GM21360 (cell line): Measurements from ENCODE around the gene NATD1.

Source experiments
- ATAC-seq: cut with Tn5 transposase; IDR thresholded peaks from one replicate; pipeline ENCODE4 v1.9.1; 2021; ENCODE audit warnings: mild to moderate bottlenecking, moderate library complexity; ENCODE audit not compliant: unreplicated experiment

The NATD1 gene, protein sequence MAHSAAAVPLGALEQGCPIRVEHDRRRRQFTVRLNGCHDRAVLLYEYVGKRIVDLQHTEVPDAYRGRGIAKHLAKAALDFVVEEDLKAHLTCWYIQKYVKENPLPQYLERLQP

DNA sequence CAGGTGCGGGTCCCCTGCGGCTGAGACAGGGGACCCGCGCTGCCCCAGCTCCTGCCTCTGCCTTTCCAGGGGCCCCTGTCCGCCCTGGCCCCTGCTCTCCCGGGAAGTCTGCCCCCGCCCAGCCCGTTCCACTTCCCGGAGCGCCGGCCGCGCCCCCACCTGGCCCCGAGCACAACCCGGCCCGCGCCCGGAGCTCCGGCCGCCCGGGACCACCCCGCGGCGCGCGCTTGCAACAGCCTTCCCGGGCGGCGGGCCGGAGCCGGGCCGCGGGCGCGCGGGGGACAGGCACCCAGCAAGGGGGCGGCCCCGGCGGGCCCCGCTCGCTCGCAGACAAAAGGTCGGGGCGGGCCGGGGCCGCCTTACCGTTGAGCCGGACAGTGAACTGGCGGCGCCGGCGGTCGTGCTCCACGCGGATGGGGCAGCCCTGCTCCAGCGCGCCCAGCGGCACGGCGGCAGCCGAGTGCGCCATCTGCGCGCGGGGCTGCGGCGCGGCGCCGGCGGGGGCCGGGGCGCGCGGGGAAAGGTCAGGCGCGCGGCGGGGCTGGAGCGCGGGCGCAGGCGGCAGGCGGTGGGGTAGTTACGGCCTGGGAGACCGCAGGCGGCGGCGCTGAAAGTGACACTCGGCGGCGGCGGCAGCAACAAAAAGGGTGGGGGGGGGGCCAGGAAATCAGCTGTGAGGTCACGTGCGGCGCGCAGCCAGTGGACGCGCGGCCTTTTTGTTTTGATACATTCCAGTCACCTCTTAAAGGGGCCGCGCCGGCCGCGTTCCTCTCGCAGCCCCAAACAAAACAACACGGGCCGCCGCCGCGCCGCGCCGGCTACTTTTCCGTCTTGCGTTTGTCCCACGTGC, at the start of gene NATD1:
Gene NATD1 (minus strand): TSS at position 615 of the 850 bp plus-strand sequence. CDS start 146 bp downstream, at position 469.
- peak; percentile 50 for ATAC-seq

DNA sequence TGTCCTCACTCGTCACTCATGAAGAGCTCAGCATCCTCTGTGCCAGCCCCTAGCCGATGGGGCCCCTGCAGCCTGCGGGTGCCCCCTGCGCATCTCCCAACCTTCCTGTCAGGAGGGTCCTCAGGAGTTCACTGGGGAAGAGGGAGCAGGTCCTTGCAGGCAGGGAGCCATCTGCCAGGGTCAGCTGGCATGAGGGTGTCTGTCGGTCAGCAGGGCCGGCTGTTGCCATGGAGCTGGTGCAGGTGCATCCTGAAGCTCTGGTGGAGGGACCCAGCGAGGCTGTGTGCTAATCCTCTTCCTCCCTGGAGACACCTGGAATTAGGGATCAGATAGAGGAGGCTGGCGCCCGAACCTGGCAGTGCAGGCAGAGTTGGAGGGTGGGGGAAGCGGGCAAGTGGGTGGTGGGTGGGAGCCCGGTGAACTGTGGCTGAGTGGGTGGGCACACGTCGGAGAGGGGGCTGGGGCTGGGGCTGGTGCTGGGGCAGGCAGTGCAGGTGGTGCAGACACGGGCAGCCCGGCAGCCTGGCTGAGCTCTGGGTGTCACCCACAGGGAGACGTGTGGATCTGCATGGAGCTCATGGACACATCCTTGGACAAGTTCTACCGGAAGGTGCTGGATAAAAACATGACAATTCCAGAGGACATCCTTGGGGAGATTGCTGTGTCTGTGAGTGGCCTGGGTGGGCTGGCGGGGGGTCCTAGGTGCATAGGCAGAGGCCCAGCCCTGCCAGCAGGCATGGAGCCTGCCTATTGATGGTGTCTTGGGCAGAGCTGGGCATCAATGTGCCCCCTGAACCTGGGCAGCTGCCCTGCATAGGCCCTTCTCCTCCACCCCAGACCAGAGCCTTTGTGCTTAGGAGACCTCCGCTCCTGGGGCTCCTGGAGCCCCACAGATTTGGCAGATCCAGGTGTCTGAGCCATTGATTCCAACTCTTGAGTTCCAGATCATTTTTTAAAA, 48.7 kb upstream of the NATD1 start:
- ATAC-seq: no peak

DNA sequence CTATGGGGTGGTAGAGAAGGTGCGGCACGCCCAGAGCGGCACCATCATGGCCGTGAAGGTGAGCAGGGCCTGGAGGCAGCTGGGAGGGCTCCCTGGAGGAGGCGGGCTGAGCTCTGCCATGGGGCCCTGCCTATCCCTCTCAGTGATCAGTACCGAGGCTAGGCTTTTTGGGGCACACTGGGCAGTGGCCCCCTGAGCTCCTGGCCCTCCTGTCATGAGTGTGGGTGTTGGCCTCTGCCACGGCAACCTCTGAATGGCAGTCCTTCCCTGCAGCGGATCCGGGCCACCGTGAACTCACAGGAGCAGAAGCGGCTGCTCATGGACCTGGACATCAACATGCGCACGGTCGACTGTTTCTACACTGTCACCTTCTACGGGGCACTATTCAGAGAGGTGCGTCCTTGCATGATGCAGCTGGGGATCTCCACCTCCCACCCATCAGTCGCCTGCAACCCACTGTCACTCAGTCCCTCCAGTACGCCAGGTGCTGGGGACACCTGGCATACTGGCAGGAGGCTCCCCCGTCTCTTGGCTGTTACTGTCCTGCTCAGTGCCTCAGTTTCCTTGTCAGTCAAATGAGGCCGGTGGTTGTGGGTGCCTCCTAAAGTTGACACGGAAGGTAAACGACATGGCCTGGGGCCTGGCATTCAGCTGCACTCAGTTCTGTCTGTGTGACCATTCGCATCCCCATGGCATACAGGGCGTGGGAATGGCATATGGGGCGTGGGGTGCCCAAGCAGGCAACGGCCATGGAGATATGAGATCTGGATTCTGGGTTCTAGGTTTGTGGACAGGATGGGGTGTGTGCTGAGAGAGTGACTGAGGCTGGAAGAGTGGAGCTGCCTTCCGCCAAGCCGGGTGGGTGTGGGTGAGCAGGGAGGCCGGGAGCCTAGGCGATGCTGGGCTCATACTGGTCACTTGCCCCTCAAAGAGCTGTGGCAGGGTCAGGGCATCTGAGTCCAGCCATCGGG, 47.7 kb upstream of the NATD1 start:
- no peak for ATAC-seq

DNA sequence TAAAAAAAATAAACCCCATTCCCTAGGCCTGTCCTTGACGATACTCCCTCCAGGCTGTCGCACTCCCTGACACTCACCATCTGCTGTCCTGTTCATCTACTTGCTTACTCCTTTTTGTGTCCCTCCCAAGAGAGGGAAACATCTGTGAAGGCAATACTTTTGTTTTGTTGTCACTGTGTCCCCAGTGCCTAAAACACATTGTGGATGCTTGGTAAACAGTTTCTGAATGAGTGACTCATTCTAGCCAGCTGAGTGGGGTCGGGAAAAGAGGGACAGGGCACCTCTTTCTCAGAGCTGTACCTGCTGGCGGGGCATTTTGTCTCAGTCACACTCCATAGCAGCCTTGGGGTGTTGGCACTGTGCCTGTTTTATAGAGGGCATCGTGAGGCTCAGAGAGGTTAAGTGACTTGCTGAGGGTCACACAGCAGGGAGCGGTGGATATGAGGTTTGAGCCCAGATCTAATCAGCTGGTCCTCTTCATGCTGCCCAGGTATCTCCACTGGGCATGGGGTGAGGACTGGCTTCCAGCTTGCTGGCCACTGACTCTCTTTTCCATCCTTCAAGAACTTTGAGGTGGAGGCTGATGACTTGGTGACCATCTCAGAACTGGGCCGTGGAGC, 46.9 kb upstream of the NATD1 start:
- ATAC-seq: no peak

DNA sequence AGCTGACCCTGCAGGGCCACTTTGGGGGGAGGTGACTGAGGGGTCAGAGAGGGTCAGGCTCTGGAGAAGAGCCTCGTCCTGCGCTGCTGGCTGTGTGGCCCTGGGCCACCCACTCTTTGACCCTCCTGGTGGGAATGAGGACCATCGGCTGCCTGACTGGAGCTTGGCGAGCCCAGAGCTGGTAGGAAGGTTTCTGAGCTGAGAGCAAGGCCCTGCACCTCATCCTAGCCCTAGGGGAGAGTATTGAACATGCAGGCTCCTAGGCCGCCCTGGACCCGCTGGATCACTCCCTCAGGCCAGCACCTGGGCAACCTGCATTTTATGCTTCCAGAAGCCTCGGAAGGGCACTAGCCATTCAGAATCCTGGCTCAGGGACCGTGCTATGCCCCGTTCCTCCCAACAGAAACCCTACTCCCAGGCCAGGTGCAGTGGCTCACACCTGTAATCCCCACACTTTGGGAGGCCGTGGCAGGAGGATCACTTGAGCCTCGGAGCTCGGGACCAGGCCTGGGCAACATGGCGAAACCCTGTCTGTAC, 45.8 kb upstream of the NATD1 start:
- ATAC-seq: no peak

DNA sequence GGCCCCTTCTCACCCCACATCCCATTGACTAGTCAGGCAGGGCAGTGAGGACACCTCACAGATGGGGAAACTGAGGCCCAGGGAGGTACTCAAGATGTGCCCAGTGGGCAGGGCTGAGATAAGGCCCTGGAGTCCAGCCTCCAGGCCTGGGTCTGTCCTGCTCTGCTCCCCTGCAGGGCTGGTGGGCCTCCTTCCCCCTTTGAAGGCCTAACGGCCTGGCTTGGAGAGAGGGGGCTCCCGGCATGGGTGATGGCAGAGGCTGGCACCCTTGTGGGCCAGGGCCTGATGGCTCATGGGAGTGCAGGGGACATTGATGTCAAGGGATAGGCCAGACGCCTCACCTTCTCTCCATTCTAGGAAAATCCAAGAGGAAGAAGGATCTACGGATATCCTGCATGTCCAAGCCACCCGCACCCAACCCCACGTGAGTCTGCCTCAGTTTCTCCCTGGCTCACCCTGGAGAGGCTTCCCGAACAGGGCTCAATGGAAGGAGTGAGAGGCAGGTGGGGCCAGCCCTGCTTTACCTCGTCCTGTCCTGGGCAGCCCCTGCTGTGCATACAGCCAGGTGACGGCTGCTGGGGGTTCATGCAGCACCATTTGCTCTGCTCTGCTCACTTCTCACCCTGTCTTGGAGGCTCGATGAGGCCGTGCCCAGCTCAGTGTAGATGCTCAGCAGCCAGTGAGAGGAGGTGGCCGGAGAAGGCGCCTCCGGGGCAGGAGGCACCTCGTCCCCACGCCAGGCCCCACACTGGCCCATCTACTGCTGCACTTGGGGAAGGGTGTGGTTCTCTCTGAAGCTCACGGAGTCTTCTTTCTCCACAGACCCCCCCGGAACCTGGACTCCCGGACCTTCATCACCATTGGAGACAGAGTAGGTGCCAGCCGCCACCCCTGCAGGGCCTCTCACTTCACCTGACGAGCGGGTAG, 45.1 kb upstream of the NATD1 start:
- no peak for ATAC-seq

DNA sequence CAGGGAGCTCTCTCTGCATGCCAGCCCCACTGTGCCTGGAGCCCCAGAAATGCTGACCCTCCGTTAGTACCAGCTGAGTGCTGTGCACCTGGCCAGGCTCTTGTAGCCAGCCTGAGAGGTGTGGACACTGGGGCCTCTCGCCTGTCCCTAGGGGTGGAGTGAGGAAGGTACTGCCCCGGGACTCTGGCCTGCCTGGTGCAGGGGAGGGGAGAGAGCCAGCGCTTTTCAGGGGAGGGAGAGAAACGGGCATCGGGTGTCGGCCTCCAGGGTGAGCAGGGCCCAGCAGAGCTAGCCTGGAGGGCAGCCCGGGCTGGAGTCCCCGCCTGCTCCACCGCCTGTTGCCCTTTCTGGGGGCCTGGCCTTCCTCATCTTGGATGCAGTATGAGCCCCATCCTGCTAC, 44.4 kb upstream of the NATD1 start:
- no peak for ATAC-seq

DNA sequence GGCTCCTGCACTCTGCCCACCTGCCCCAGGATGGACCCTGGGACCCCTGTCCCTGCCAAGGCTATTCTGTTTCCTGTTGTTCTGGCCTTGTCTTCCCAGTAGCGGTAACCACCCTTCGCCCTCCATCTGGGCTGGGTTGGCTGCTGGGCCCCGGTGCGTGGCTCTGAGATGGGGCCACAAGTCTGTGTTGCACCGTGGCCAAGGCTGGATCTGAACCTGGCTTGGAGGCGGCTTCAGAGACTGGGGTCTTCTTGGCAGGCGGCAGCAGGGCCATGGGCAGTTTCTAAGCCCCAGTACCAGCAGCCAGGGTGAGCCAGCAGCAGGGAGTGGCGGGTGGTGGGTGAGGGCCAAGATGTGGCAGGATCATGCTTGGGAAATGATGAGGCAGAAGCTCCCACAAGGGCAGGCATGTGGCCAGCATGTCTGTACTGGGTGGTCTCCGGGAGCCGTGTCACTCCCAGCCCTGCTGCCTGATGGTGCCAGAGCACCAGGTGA, 43.9 kb upstream of the NATD1 start:
- no peak for ATAC-seq

DNA sequence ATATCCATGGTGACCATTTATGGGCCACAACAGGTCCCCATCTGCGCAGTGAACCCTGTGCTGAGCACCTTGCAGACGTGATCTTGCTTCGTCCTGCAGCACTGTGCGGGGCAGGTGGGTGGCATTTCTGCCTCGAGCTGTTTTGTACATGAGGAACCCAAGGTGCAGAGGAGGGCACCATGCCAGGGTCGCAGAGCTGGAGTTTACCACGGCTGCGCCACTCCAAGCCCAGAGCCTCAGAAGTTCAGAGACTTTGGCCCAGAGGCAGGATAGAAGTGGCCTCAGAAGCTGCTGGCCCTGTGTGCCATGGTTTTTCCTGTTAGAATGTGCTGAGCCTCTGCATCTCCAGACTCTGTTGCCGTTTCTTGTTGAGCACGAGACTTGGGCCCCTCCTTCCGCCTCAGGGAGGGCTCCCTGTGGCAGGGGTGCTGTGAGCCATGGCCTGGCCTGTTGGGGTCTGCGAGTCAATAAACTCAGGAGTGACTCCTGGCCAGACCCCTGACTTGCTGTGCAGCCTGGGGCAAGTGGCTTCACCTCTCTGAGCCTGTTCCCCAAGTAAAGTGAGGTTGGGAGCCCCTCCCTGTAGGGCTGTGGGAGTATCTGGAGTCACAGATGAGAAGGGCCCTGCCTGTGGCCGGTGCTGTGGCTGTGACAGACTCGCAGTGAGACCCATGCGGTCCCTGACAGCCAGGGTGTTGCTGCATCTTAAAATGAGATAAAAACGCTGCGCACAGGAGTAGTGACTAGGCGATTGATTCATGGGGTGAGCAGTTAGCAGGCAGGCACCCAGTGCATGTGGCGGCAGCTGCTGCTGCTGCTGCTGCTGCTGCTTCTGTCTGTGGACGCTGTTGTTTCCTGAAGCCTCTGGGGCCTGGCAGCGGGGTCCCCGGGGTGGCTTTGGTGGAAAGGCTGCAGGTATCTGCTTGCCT, 43.2 kb upstream of the NATD1 start:
- no peak for ATAC-seq

DNA sequence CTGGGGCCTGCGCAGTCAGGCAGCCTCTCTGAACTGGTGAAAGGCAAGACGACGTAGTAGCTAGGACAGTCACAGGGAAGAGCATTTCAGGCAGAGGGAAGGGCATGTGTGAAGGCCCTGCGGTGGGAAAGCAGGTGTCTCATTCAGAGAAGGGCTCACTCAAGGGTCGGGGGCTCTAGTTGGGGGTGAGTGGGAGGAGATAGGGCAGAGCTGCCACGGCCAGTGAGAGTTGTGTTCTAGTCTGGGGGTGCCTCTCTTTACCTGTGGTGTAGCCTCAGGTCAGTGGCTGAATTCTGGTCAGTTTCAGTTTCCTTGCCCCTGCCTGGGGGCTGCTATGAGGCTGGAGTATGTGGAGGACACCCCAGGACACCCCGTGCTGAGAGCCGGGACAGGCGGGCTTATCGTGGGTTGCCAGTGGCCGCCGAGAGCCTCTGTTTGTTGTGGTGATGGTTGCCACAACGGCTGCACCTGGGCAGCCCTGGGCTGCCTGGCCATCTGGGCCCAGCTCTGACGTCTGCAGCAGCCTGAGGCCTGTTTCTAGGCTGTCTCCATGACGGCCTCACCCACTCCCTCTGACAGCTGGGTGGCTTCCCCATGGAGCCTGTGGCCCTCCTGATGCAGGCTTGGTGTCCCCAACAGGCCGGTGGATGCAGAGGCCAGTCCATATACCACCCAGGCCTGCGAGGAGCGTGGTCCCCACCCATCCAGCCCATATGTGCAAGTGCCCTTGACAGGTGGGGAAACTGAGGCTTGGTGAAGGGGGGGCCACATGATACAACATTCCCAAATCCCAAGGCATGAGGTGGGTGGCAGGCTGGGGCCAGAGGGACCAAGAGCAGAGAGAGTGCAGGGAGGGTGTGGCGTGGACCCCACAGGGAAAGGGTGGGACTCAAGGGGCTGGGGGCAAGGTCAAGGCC, 42.1 kb upstream of the NATD1 start:
- no peak for ATAC-seq

DNA sequence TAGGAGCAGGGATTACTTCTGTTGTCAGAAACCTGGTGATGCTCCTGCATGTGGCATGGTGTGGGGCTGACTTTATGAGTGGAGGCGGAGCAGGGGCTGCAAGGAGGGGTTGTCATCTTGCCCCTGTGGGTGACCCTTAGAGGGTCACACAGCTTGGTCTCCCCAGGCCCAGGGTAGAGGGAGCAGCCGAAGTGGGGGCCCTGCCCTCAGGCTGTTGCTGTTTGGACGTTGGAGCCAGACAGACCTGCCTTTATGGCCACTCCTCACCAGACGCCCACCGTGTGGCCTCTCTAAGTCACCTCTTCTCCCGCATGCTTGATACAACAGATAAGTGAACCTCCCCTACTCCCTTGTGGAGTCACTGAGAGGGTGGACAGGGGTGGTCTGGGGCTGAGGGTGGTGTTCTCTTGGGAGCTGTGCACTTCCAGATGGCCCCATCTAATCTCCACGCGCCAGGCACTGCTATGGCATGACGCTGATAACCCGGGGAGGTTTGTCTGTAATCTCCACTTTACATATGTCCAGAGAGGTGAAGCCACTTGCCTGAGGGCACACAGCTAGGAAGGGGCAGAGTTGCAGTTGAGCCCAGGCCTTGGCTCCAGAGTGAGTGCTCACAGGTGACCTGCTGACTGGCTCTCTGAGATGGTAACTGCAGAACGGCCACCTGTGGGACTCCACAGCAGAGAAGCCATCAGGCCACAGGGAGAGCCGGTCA, 41.3 kb upstream of the NATD1 start:
- no peak for ATAC-seq

DNA sequence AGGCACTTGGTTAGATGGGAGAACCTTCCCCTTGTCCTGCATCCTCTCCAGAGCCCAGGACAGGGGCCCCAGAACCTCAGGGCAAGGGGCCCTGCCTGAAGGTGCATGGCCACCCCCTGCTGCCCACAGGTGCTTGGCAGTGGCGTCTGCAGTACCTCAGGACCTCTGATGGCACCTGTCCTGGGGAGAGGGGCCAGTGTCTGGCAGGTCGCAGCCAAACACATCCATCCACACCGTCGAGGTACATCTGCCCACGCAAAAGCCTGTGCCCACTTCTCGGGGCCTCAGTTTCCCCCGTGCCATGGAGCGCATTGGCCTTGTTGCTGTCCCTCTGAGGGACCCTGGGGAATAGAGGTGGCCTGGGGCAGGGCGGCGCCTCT, 40.6 kb upstream of the NATD1 start:
- ATAC-seq: no peak

DNA sequence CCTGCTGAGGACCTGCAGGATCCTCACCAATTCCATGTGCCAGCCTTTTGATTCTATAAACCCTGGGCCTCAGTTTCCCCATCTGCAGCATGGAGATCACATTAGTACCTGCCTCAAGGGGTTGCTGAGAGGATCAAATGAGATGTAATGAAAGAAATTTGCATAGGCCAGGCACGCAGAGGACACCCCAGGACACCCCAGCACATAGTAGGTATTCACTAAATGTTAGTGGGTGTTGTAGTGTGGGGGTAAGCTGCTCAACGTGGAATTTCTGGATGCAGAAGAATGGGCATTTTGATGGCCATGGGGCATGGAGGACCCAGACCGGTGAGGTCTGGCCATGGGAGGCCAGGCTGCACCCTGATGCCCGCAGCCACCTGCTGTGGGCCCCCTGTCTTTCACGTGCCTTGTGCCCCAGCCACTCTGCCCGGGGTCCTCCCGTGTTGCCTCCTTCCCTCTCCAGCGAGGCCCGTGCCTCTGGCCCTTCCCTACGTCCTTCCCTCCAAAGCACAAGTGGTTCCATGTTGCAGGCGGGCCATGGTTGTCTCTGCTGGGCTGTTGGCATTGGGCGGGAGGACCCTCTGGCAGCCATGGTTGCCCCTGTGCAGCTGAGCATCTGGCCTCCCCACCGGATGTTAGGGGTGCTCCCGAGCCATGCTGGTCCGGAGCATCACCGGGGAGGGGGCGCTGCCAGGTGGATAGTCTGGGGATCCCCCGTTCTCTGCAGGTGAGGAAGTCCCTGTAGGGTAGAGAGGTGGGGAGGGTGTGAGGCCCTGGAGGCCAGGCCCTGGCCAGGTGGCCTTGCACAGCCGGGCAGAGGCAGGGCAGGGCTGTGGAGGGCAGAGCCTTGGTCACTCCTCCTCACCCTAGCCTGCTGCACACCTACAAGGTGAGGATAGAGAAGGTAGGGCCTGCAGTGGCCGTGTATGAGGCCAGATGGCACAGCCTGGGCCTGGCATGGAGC, 39.9 kb upstream of the NATD1 start:
- no peak for ATAC-seq

DNA sequence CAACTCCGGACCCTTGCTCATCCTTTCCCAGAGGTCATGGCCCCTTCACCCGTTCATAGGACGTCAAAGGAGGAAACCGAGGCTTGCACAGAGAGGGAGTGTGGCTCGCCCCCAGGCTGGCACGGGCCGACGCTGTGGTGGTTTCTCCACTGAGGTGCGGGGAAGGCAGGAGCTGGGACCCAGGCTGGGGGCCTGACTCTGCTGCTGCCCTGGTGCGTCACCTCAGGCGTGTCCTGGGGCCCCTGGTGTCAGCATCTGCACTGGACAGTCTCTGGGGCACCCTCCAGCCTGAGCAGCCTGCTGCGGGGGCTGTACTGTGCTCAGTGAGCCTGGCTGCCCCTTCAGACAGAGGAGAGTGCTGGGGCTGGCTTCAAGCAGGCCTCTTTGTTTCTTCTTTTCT, 38.7 kb upstream of the NATD1 start:
- ATAC-seq: no peak

DNA sequence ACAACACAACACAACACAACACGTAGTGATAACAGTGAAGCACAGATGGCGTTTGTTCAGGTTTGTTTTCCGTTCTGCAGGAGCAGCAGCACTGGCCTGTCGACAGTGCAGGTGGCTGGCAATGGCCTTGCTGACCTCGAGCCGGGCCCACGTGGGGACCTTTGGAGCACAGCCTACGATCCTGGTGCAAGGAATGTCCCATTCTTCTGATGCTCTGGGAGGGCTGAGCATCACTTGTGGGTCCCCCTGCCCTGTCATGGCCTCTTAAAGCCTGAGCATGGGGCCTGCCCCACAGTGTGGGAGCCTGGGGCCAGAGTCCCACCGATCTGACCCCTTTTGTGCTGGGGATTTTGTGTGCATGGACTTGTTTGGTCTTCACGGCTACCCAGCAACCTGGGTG, 38.1 kb upstream of the NATD1 start:
- ATAC-seq: no peak
